RWPE1 (cell line): Measurements from ENCODE around the gene NTM.

Source experiments
- CTCF ChIA-PET: fragments of 350-600 bp; sonication (Branson Sonifier 250); formaldehyde crosslinking; extraction: SDS; loops from one replicate; lab custom pipeline; 2021; lab: Yijun Ruan, JAX
- POLR2A ChIA-PET: fragments of 400-600 bp; formaldehyde crosslinking; extraction: SDS; loops from one replicate; lab custom pipeline; 2020; ENCODE audit warnings: antibody characterized with exemption; ENCODE audit not compliant: low non-redundant PET; lab: Yijun Ruan, JAX
- DNase-seq: peaks from one replicate; pipeline ENCODE4 v3.0.0; 2012; ENCODE audit warnings: low spot score
- H3K27ac ChIP-seq: fragments of 450-650 bp; 2 replicates; pipeline ENCODE4 v1.5.1; 2017
- CTCF ChIP-seq: fragments of 450-650 bp; conservative IDR thresholded peaks from 2 replicates; pipeline ENCODE4 v1.5.1; 2017; ENCODE audit warnings: low read depth, mild to moderate bottlenecking

The NTM gene

GRCh38 chr11:131616481-131617140 is 246.2 kb downstream of the NTM start:
- no peak for TF ChIP-seq CTCF
- ChIA-PET CTCF (interaction anchor here (0.6 kb wide), 1 partner anchor 25 kb away, joined by 3 read pairs; no protein-coding TSS in a partner anchor), POLR2A (no interaction called here)
- H3K27ac ChIP-seq = no peak overlapping the region
- no peak for DNase-seq

DNA sequence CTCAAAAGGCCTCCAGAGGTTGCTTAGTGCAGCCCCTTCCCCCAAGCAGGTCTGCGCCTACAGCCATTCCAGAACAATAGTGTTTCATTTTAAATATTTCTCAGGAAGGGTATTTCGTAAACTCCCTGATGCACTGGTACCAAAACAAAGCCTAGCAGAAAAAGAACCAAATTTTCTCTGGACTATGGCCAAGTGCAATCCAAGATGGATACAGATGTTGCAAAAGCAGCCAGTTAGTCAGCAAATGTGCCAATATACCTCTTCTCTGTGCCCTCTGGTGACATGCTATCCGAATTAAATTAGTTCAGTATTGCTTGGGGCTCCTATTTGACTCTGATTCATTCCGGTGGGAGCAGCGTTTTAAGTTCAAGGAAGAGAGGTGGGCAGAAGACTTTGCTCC is 247.8 kb downstream of the NTM start:
- TF ChIP-seq CTCF = no peak
- ChIA-PET CTCF (no interaction called here), POLR2A (no interaction called here)
- H3K27ac ChIP-seq = no peak overlapping the region
- DNase-seq = no peak

- ChIA-PET CTCF (no interaction called here), POLR2A (no interaction called here)
- no peak for TF ChIP-seq CTCF
- DNase-seq = no peak
- H3K27ac ChIP-seq = no peak overlapping the region
Observed at GRCh38 chr11:131622193-131622592, 251.8 kb downstream of the NTM start.

- DNase-seq = no peak
- ChIA-PET CTCF (no interaction called here), POLR2A (no interaction called here)
- no peak overlapping the region for H3K27ac ChIP-seq
- no peak for TF ChIP-seq CTCF
Observed at GRCh38 chr11:131624531-131624930, 254.1 kb downstream of the NTM start.

- ChIA-PET POLR2A (no interaction called here), CTCF (interaction anchor here (0.7 kb wide), 1 partner anchor 1491 kb away, joined by 3 read pairs; no protein-coding TSS in a partner anchor)
- no peak for DNase-seq
- no peak for TF ChIP-seq CTCF
- H3K27ac ChIP-seq = no peak overlapping the region
Observed at GRCh38 chr11:131626788-131627187, 256.4 kb downstream of the NTM start.

- no peak overlapping the region for H3K27ac ChIP-seq
- TF ChIP-seq CTCF = no peak
- DNase-seq = no peak
- POLR2A ChIA-PET = no interaction called here
- CTCF ChIA-PET = interaction anchor here (0.5 kb wide), 1 partner anchor 138 kb away, joined by 3 read pairs; no protein-coding TSS in a partner anchor
Observed at GRCh38 chr11:131628739-131629138, 258.3 kb downstream of the NTM start.
